ENCODE results near the gene PRDM16. TPM values are rescaled to one million over a fixed set of nuclear protein-coding genes. Genes with fewer than 3 reads are reported as not detected.

The PRDM16 gene
- total RNA-seq, 1 donor: 6.5 TPM

GRCh38 chr1:3430820-3431219 is 361.8 kb downstream of the PRDM16 start:
- Histone ChIP-seq H3K9me3 (ENCODE audit: low read depth, low read length) (no peaks in the 10 kb centered on the region), H2AFZ (ENCODE audit: low read length) (no peak overlapping the region), H3K4me1 (ENCODE audit: insufficient read depth, low read length) (no peaks in the 10 kb centered on the region), H3K27ac (ENCODE audit: low read depth, low read length) (no peak overlapping the region), H3K4me3 (ENCODE audit: insufficient read depth, low read length) (no peak overlapping the region), H3K27me3 (ENCODE audit: insufficient read depth, low read length) (no peaks in the 10 kb centered on the region), H3K4me2 (ENCODE audit: insufficient read depth, low read length) (no peak overlapping the region), H4K20me1 (ENCODE audit: insufficient read depth, low read length) (no peaks in the 10 kb centered on the region), H3K36me3 (ENCODE audit: insufficient read depth, low read length) (peaks cover 2% of the 10 kb centered on the region), H3K79me2 (ENCODE audit: insufficient read depth, low read length) (no peaks in the 10 kb centered on the region)
- TF ChIP-seq CTCF (IDR thresholded peaks at IDR 0.05; ENCODE audit: extremely low read depth, low read depth, low read length): no peak
- no peak for DNase-seq (ENCODE audit: insufficient read length, low spot score, missing footprints)

- Histone ChIP-seq H3K4me1 (ENCODE audit: insufficient read depth, low read length) (no peaks in the 10 kb centered on the region), H3K27ac (ENCODE audit: low read depth, low read length) (no peak overlapping the region), H2AFZ (ENCODE audit: low read length) (no peak overlapping the region), H3K4me2 (ENCODE audit: insufficient read depth, low read length) (no peak overlapping the region), H3K79me2 (ENCODE audit: insufficient read depth, low read length) (no peaks in the 10 kb centered on the region), H3K9me3 (ENCODE audit: low read depth, low read length) (no peaks in the 10 kb centered on the region), H3K36me3 (ENCODE audit: insufficient read depth, low read length) (peaks cover 2% of the 10 kb centered on the region), H3K4me3 (ENCODE audit: insufficient read depth, low read length) (no peak overlapping the region), H3K27me3 (ENCODE audit: insufficient read depth, low read length) (no peaks in the 10 kb centered on the region), H4K20me1 (ENCODE audit: insufficient read depth, low read length) (no peaks in the 10 kb centered on the region)
- no peak for TF ChIP-seq CTCF (IDR thresholded peaks at IDR 0.05; ENCODE audit: extremely low read depth, low read depth, low read length)
- peak; percentile 91 for DNase-seq (ENCODE audit: insufficient read length, low spot score, missing footprints)
Observed at GRCh38 chr1:3431266-3431665, 362.3 kb downstream of the PRDM16 start.

- Histone ChIP-seq H3K4me2 (ENCODE audit: insufficient read depth, low read length) (no peak overlapping the region), H3K9me3 (ENCODE audit: low read depth, low read length) (no peaks in the 10 kb centered on the region), H3K27me3 (ENCODE audit: insufficient read depth, low read length) (no peaks in the 10 kb centered on the region), H4K20me1 (ENCODE audit: insufficient read depth, low read length) (no peaks in the 10 kb centered on the region), H3K79me2 (ENCODE audit: insufficient read depth, low read length) (no peaks in the 10 kb centered on the region), H2AFZ (ENCODE audit: low read length) (no peak overlapping the region), H3K4me1 (ENCODE audit: insufficient read depth, low read length) (no peaks in the 10 kb centered on the region), H3K36me3 (ENCODE audit: insufficient read depth, low read length) (no peaks in the 10 kb centered on the region), H3K27ac (ENCODE audit: low read depth, low read length) (no peak overlapping the region), H3K4me3 (ENCODE audit: insufficient read depth, low read length) (no peak overlapping the region)
- no peak for TF ChIP-seq CTCF (IDR thresholded peaks at IDR 0.05; ENCODE audit: extremely low read depth, low read depth, low read length)
- DNase-seq (ENCODE audit: insufficient read length, low spot score, missing footprints): no peak
Observed at GRCh38 chr1:3431686-3432085, 362.7 kb downstream of the PRDM16 start.

- no peaks in the 10 kb centered on the region for H3K4me1 ChIP-seq (ENCODE audit: insufficient read depth, low read length)
- no peaks in the 10 kb centered on the region for H3K27me3 ChIP-seq (ENCODE audit: insufficient read depth, low read length)
- no peak for TF ChIP-seq CTCF (IDR thresholded peaks at IDR 0.05; ENCODE audit: extremely low read depth, low read depth, low read length)
- no peaks in the 10 kb centered on the region for H4K20me1 ChIP-seq (ENCODE audit: insufficient read depth, low read length)
- no peaks in the 10 kb centered on the region for H3K79me2 ChIP-seq (ENCODE audit: insufficient read depth, low read length)
- H2AFZ ChIP-seq (ENCODE audit: low read length): no peak overlapping the region
- H3K27ac ChIP-seq (ENCODE audit: low read depth, low read length): no peak overlapping the region
- H3K9me3 ChIP-seq (ENCODE audit: low read depth, low read length): no peaks in the 10 kb centered on the region
- H3K4me2 ChIP-seq (ENCODE audit: insufficient read depth, low read length): no peak overlapping the region
- DNase-seq (ENCODE audit: insufficient read length, low spot score, missing footprints): peak; percentile 88
- H3K36me3 ChIP-seq (ENCODE audit: insufficient read depth, low read length): no peaks in the 10 kb centered on the region
- no peak overlapping the region for H3K4me3 ChIP-seq (ENCODE audit: insufficient read depth, low read length)
Observed at GRCh38 chr1:3432306-3432705, 363.3 kb downstream of the PRDM16 start.

Measured in osteoblast (primary cell).